B cell (primary cell): ENCODE results near the gene CLIC6. TPM values are rescaled to one million over a fixed set of nuclear protein-coding genes. Genes with fewer than 3 reads are reported as not detected.

Experiments used
- ATAC-seq: fragments of 200-7000 bp; cut with Tn5 transposase; one replicate; pipeline ENCODE4 v1.10.0; 2021; ENCODE audit warnings: low read depth, mild to moderate bottlenecking, moderate number of reproducible peaks, moderate library complexity
- CTCF ChIA-PET: fragments of 350-600 bp; sonication (Branson Sonifier 250); formaldehyde crosslinking; loops from one replicate; lab custom pipeline; 2021; ENCODE audit warnings: antibody characterized with exemption, inconsistent platforms; lab: Charles Lee
- POLR2A ChIA-PET: fragments of 350-600 bp; sonication (Branson Sonifier 250); formaldehyde crosslinking; loops from one replicate; lab custom pipeline; 2021; ENCODE audit warnings: antibody characterized with exemption; lab: Charles Lee
- DNase-seq: peaks from one replicate; pipeline ENCODE4 v3.0.0; 2013
- H2AFZ ChIP-seq: 2 replicates; pipeline ENCODE4 v1.6.1; 2012; ENCODE audit warnings: mild to moderate bottlenecking, low read depth, low read length; ENCODE audit not compliant: insufficient read depth, poor library complexity, severe bottlenecking
- H3K27ac ChIP-seq, 2 donors: 1 replicate in 1 of 2; 2 replicates in 1 of 2; pipeline ENCODE4 v1.5.1; 2012 to 2013; ENCODE audit warnings: low read length in 2 of 2, mild to moderate bottlenecking in 2 of 2, moderate library complexity in 1 of 2
- H3K27me3 ChIP-seq, 4 experiments: fragments of 200-600 bp in 1 of 4; sonication (generic) in 1 of 4; replicated peaks in 1 of 4; 1 replicate in 2 of 4; 2 replicates in 2 of 4; pipeline versions ENCODE4 v1.6.1 to v1.7.0; 2013 to 2016; ENCODE audit warnings: low read length in 3 of 4, mild to moderate bottlenecking in 2 of 4, mixed read lengths in 1 of 4, moderate library complexity in 1 of 4; ENCODE audit not compliant: insufficient read depth in 4 of 4, control insufficient read depth in 3 of 4; ENCODE audit errors: control extremely low read depth in 1 of 4
- H3K36me3 ChIP-seq, 2 experiments: replicated peaks in 1 of 2; 1 replicate in 1 of 2; 2 replicates in 1 of 2; pipeline versions ENCODE4 v1.6.1 to v1.7.1; 2013; ENCODE audit warnings: low read length in 1 of 2; ENCODE audit not compliant: insufficient read depth in 2 of 2, control insufficient read depth in 1 of 2; ENCODE audit errors: control extremely low read depth in 1 of 2, extremely low read depth in 1 of 2
- H3K4me1 ChIP-seq, 2 donors: fragments of 200-600 bp in 1 of 2; sonication (generic) in 1 of 2; 1 replicate in 1 of 2; 2 replicates in 1 of 2; pipeline versions ENCODE4 v1.5.1 to v1.6.1; 2013 to 2017; ENCODE audit warnings: low read length in 2 of 2; ENCODE audit not compliant: control insufficient read depth in 2 of 2, insufficient read depth in 2 of 2
- H3K4me2 ChIP-seq: replicated peaks from 2 replicates; pipeline ENCODE3; 2012; ENCODE audit warnings: mild to moderate bottlenecking, low read depth, low read length; ENCODE audit not compliant: poor library complexity, severe bottlenecking
- H3K4me3 ChIP-seq, 5 experiments: fragments of 200-600 bp in 1 of 5; sonication (generic) in 1 of 5; 1 replicate in 3 of 5; 2 replicates in 2 of 5; pipeline versions ENCODE4 v1.5.1 to v1.7.0; 2011 to 2016; ENCODE audit warnings: low read length in 4 of 5, mild to moderate bottlenecking in 4 of 5, low read depth in 2 of 5, control low read depth in 1 of 5, moderate library complexity in 1 of 5; ENCODE audit not compliant: insufficient read depth in 1 of 5; ENCODE audit errors: control extremely low read depth in 1 of 5, extremely low read depth in 1 of 5
- H3K79me2 ChIP-seq: fragments of 200-600 bp; sonication (generic); one replicate; pipeline ENCODE4 v1.6.0; 2016; ENCODE audit warnings: low read length; ENCODE audit not compliant: control insufficient read depth, insufficient read depth
- H3K9ac ChIP-seq: fragments of 200-600 bp; sonication (generic); 2 replicates; pipeline ENCODE4 v1.6.1; 2017; ENCODE audit warnings: mild to moderate bottlenecking, low read length, moderate library complexity
- H3K9me3 ChIP-seq, 3 donors: one replicate each; pipeline versions ENCODE4 v1.6.1 to v1.7.1; 2013; ENCODE audit warnings: low read length in 2 of 3; ENCODE audit not compliant: control insufficient read depth in 2 of 3, insufficient read depth in 1 of 3; ENCODE audit errors: control extremely low read depth in 1 of 3
- H4K20me1 ChIP-seq: 2 replicates; pipeline ENCODE4 v1.6.0; 2012; ENCODE audit warnings: mild to moderate bottlenecking, low read length; ENCODE audit not compliant: insufficient read depth, control insufficient read depth, poor library complexity, severe bottlenecking
- H3K27ac Mint-ChIP-seq: one replicate; pipeline ENCODE4 v1.8.0; 2021; ENCODE audit warnings: mixed read lengths
- H3K27me3 Mint-ChIP-seq: one replicate; pipeline ENCODE4 v1.8.0; 2021; ENCODE audit warnings: mixed read lengths
- H3K4me1 Mint-ChIP-seq: one replicate; pipeline ENCODE4 v1.8.0; 2021; ENCODE audit warnings: mixed read lengths
- H3K4me3 Mint-ChIP-seq: one replicate; pipeline ENCODE4 v1.8.0; 2021; ENCODE audit warnings: mixed read lengths
- H3K9me3 Mint-ChIP-seq: one replicate; pipeline ENCODE4 v1.8.0; 2022; ENCODE audit warnings: mixed read lengths; ENCODE audit not compliant: insufficient read depth
- EZH2 ChIP-seq: IDR thresholded peaks from 2 replicates; pipeline ENCODE4 v1.6.1; 2012; ENCODE audit warnings: borderline replicate concordance, low read depth, mild to moderate bottlenecking, moderate library complexity, low read length; ENCODE audit not compliant: insufficient read depth, poor library complexity, severe bottlenecking
- WGBS: methylation state at CpG from one replicate; pipeline ENCODE4 v1.1.5; 2013; ENCODE audit warnings: missing lambda C conversion rate; ENCODE audit not compliant: insufficient coverage; 5-methylcytosine and 5-hydroxymethylcytosine counted together
- intact Hi-C: fragments of 100-400 bp; cut with micrococcal nuclease; formaldehyde crosslinking; loops from one replicate; pipeline ENCODE4 v1.10.0; 2022
- polyA plus RNA-seq: library from polyadenylated mRNA; depleted of rRNA; stranded (reverse); fragments of >200 nt; gene quantifications from 2 replicates; pipeline ENCODE4 v1.2.3, GENCODE V29; 2012
- total RNA-seq, 2 donors: library from RNA; stranded (reverse); fragments of 120-200 nt in 1 of 2; gene quantifications; 1 replicate in 1 of 2; 2 replicates in 1 of 2; pipeline versions ENCODE4 v1.2.3 to v1.2.4, GENCODE V29; 2013 to 2022
- TF ChIP-seq, protein P1 (sequence below): fragments of 200-600 bp; IDR thresholded peaks from one replicate; pipeline ENCODE4 v1.8.0; 2022; ENCODE audit warnings: antibody characterized with exemption, mild to moderate bottlenecking

The CLIC6 gene
- total and polyA plus RNA-seq, 2 donors (not counting 1 experiment from before 2014, with no cell fraction given) = 0.01 to 0.07 TPM

DNA sequence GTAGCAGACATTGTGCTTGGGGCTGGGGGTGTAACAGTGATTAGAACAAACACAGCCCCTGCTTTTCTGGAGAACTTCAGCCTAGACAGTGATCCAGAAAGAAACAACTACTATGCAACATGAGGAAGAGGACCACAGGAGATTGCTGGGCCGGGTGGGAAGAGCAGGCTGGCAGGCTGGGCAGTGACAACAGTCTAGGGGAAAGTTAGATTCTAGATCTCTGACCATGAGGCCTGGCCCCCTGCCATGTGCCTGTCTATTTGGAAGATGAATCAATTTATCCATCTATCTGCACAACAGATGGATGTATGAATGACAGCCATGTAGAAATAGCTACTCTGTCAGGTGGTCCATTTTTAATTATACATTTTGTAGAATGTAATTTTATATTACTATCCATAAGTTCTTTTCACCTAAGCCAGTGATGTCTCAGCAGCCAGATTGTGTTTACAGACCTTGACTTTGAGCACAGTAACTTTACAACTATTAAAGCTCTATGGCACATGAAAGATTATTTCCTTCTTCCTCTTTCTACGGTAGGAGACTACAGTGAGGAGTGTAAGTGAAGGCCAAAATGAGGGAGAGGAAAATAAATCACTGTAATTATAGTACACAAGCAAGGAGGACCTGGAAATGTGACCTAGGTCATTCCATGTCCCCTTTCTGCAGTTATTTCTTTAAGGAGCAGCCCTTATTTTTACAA, 15.5 kb downstream of the CLIC6 start:
- Histone ChIP-seq H3K27me3 (no peaks in the 10 kb centered on the region), H3K4me2 (no peak overlapping the region), H4K20me1 (no peaks in the 10 kb centered on the region), H3K4me3 (no peak overlapping the region), H2AFZ (no peak overlapping the region), H3K79me2 (no peaks in the 10 kb centered on the region), H3K27ac (no peak overlapping the region), H3K36me3 (no peaks in the 10 kb centered on the region), H3K4me1 (no peaks in the 10 kb centered on the region), H3K9me3 (peaks cover 0 to 15% (median 7%) of the 10 kb centered on the region in 3 donors), H3K9ac (no peak overlapping the region)
- 86% methylated on average over 1 of the region's 2 CpGs for WGBS
- no peak overlapping the region for H3K4me3 Mint-ChIP-seq
- intact Hi-C loops = no loop called here
- CTCF ChIA-PET = interaction anchor here (1.4 to 2.0 kb wide), 2 partner anchors 9 to 13 kb away, joined by 4 to 9 read pairs; no protein-coding TSS in a partner anchor
- TF ChIP-seq, protein P1, sequence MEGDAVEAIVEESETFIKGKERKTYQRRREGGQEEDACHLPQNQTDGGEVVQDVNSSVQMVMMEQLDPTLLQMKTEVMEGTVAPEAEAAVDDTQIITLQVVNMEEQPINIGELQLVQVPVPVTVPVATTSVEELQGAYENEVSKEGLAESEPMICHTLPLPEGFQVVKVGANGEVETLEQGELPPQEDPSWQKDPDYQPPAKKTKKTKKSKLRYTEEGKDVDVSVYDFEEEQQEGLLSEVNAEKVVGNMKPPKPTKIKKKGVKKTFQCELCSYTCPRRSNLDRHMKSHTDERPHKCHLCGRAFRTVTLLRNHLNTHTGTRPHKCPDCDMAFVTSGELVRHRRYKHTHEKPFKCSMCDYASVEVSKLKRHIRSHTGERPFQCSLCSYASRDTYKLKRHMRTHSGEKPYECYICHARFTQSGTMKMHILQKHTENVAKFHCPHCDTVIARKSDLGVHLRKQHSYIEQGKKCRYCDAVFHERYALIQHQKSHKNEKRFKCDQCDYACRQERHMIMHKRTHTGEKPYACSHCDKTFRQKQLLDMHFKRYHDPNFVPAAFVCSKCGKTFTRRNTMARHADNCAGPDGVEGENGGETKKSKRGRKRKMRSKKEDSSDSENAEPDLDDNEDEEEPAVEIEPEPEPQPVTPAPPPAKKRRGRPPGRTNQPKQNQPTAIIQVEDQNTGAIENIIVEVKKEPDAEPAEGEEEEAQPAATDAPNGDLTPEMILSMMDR = no peak
- no peak for TF ChIP-seq EZH2
- ATAC-seq (no peak), DNase-seq (no peak)
- H3K9me3 Mint-ChIP-seq = peaks cover 14% of the 10 kb centered on the region
- peaks cover 1% of the 10 kb centered on the region for H3K4me1 Mint-ChIP-seq
- POLR2A ChIA-PET = no interaction called here
- H3K27ac Mint-ChIP-seq = no peak overlapping the region
- H3K27me3 Mint-ChIP-seq = peaks cover 15% of the 10 kb centered on the region

DNA sequence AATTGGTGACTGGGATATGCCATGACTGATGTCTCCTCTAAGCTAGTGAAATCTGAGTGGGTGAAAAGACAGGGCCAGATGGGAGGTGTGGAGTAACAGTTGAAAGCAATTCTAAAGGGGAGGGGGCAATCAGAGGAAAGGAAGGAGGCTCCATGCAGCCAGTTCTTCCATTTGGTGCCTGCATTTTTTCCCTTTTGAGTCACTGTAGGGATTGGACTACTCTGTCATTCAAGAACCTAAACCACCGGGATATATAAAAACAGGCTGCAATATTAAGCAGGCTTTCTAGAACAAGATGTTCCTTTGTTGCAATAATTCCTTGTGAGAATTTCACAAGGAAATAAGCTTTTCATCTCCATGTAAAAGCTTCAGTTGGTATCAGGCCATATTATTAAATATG, 18.3 kb downstream of the CLIC6 start:
- H3K27me3 Mint-ChIP-seq = peaks cover 24% of the 10 kb centered on the region
- Histone ChIP-seq H3K4me1 (no peaks in the 10 kb centered on the region), H2AFZ (no peak overlapping the region), H3K27me3 (peaks cover 0 to 9% (median 0%) of the 10 kb centered on the region in 4 experiments), H3K79me2 (no peaks in the 10 kb centered on the region), H3K4me2 (no peak overlapping the region), H3K9ac (no peak overlapping the region), H3K36me3 (no peaks in the 10 kb centered on the region), H4K20me1 (no peaks in the 10 kb centered on the region), H3K4me3 (no peak overlapping the region), H3K27ac (no peak overlapping the region), H3K9me3 (no peaks in the 10 kb centered on the region)
- H3K4me3 Mint-ChIP-seq = no peak overlapping the region
- H3K4me1 Mint-ChIP-seq = no peaks in the 10 kb centered on the region
- ATAC-seq (no peak), DNase-seq (no peak)
- H3K9me3 Mint-ChIP-seq = no peaks in the 10 kb centered on the region
- no CpG with 5 or more reads among the region's 1 CpG for WGBS
- CTCF ChIA-PET = interaction anchor here (1.9 to 10.3 kb wide), 2 partner anchors 10 to 1153 kb away, joined by 6 to 169 read pairs; no protein-coding TSS in a partner anchor
- TF ChIP-seq EZH2 = no peak
- TF ChIP-seq, protein P1 = no peak
- POLR2A ChIA-PET = no interaction called here
- H3K27ac Mint-ChIP-seq = no peak overlapping the region
- intact Hi-C loops = no loop called here
